ENCODE data around the gene PRORP. TPM values are rescaled to one million over a fixed set of nuclear protein-coding genes. Genes with fewer than 3 reads are reported as not detected.
"Not testable (repeated sequence)": the region's sequence is repeated elsewhere in the genome, so short reads cannot be mapped to it uniquely, and the experiment has no call there.

PRORP gene
- total RNA-seq, 1 donor from 2014 or later, result 11.0 TPM

- H3K4me3 ChIP-seq, result no peak overlapping the region
- intact Hi-C loops (cut with DNase I), result no loop called here
- H3K27me3 ChIP-seq, result no peaks in the 10 kb centered on the region
- H3K27ac ChIP-seq, result no peak overlapping the region
- no peak for TF ChIP-seq POLR2A (IDR thresholded peaks at IDR 0.05)
- H3K4me1 ChIP-seq, result no peaks in the 10 kb centered on the region
- H3K36me3 ChIP-seq, result peaks cover 0 to 77% of the 10 kb centered on the region in 2 donors
- H3K9me3 ChIP-seq, result no peaks in the 10 kb centered on the region
- DNase-seq (ENCODE audit: extremely low spot score in 2 of 2), result no peak
Observed at GRCh38 chr14:35083530-35084150, 38.7 kb upstream of the PRORP start.

GRCh38 chr14:35085441-35085840, 36.9 kb upstream of the PRORP start:
- no peak for DNase-seq (ENCODE audit: extremely low spot score in 2 of 2)
- no peak for TF ChIP-seq POLR2A (IDR thresholded peaks at IDR 0.05)
- TF ChIP-seq POLR2AphosphoS5 (IDR thresholded peaks at IDR 0.05; ENCODE audit: insufficient read depth in 1 of 2, low read depth in 1 of 2), result no peak
- TF ChIP-seq CTCF (IDR thresholded peaks at IDR 0.05), result no peak
- intact Hi-C loops (cut with DNase I), result no loop called here
- Histone ChIP-seq H3K9me3 (no peaks in the 10 kb centered on the region), H3K27ac (no peak overlapping the region), H3K4me1 (no peaks in the 10 kb centered on the region), H3K36me3 (peaks cover 0 to 68% of the 10 kb centered on the region in 2 donors), H3K4me3 (no peak overlapping the region), H3K27me3 (no peaks in the 10 kb centered on the region)

GRCh38 chr14:35088514-35088913, 33.8 kb upstream of the PRORP start:
- intact Hi-C loops (cut with DNase I), result no loop called here
- Histone ChIP-seq H3K36me3 (peaks cover 3 to 66% of the 10 kb centered on the region in 2 donors), H3K27me3 (no peaks in the 10 kb centered on the region)

GRCh38 chr14:35094645-35095044, 27.7 kb upstream of the PRORP start:
- peaks cover 3 to 81% of the 10 kb centered on the region in 2 donors for H3K36me3 ChIP-seq
- intact Hi-C loops (cut with DNase I); DNase-seq (ENCODE audit: extremely low spot score in 2 of 2); H3K9me3 ChIP-seq; H3K27ac ChIP-seq; H3K27me3 ChIP-seq; H3K4me1 ChIP-seq; H3K4me3 ChIP-seq: not testable (repeated sequence)

More at GRCh38 chr14:35088514-35088913, 33.8 kb upstream of the PRORP start:
- Histone ChIP-seq H3K9me3 (no peaks in the 10 kb centered on the region), H3K27ac (no peak overlapping the region), H3K4me1 (no peaks in the 10 kb centered on the region), H3K4me3 (no peak overlapping the region)
- no peak for DNase-seq (ENCODE audit: extremely low spot score in 2 of 2)
- no peak for TF ChIP-seq CTCF (IDR thresholded peaks at IDR 0.05)
- no peak for TF ChIP-seq POLR2AphosphoS5 (IDR thresholded peaks at IDR 0.05; ENCODE audit: insufficient read depth in 1 of 2, low read depth in 1 of 2)
- TF ChIP-seq POLR2A (IDR thresholded peaks at IDR 0.05), result no peak

- TF ChIP-seq CTCF (IDR thresholded peaks at IDR 0.05) (no peak), POLR2AphosphoS5 (IDR thresholded peaks at IDR 0.05; ENCODE audit: insufficient read depth in 1 of 2, low read depth in 1 of 2) (no peak), POLR2A (IDR thresholded peaks at IDR 0.05) (no peak)
- H3K9me3 ChIP-seq, result no peaks in the 10 kb centered on the region
Observed at GRCh38 chr14:35107866-35108265, 14.5 kb upstream of the PRORP start.

GRCh38 chr14:35112641-35113040, 9.7 kb upstream of the PRORP start:
- H3K36me3 ChIP-seq, result peaks cover 0 to 42% of the 10 kb centered on the region in 2 donors
- no peak overlapping the region for H3K4me3 ChIP-seq
- TF ChIP-seq POLR2AphosphoS5 (IDR thresholded peaks at IDR 0.05; ENCODE audit: insufficient read depth in 1 of 2, low read depth in 1 of 2) (no peak), POLR2A (IDR thresholded peaks at IDR 0.05) (no peak), CTCF (IDR thresholded peaks at IDR 0.05) (no peak)
- no peak for DNase-seq (ENCODE audit: extremely low spot score in 2 of 2)
- intact Hi-C loops (cut with DNase I), result no loop called here
- H3K4me1 ChIP-seq, result no peaks in the 10 kb centered on the region
- no peaks in the 10 kb centered on the region for H3K9me3 ChIP-seq
- H3K27me3 ChIP-seq, result no peaks in the 10 kb centered on the region
- no peak overlapping the region for H3K27ac ChIP-seq

More at GRCh38 chr14:35107866-35108265, 14.5 kb upstream of the PRORP start:
- peaks cover 0 to 48% of the 10 kb centered on the region in 2 donors for H3K36me3 ChIP-seq
- no peak overlapping the region for H3K27ac ChIP-seq
- no peaks in the 10 kb centered on the region for H3K4me1 ChIP-seq
- intact Hi-C loops (cut with DNase I), result no loop called here
- H3K27me3 ChIP-seq, result no peaks in the 10 kb centered on the region
- DNase-seq (ENCODE audit: extremely low spot score in 2 of 2), result no peak
- H3K4me3 ChIP-seq, result no peak overlapping the region
